MG63 (cell line): ENCODE results near the gene ALG12. TPM values are rescaled to one million over a fixed set of nuclear protein-coding genes. Genes with fewer than 3 reads are reported as not detected.
"Not testable (repeated sequence)": the region's sequence is repeated elsewhere in the genome, so short reads cannot be mapped to it uniquely, and the experiment has no call there.

Source experiments
- DNase-seq: peaks from one replicate; pipeline ENCODE4 v3.0.0-alpha.2; 2020
- H3K27me3 ChIP-seq: fragments of 250-450 bp; sonication (Bioruptor Pico); 2 replicates; pipeline ENCODE4 v1.5.1; 2020; ENCODE audit warnings: mild to moderate bottlenecking, moderate library complexity
- H3K36me3 ChIP-seq: fragments of 250-450 bp; sonication (Bioruptor Pico); 2 replicates; pipeline ENCODE4 v1.5.1; 2020; ENCODE audit warnings: mild to moderate bottlenecking, moderate library complexity
- H3K4me3 ChIP-seq: fragments of 250-450 bp; sonication (Bioruptor Pico); 2 replicates; pipeline ENCODE4 v1.5.1; 2020; ENCODE audit warnings: mild to moderate bottlenecking, moderate library complexity
- H3K9me3 ChIP-seq: fragments of 250-450 bp; sonication (Bioruptor Pico); 2 replicates; pipeline ENCODE4 v1.5.1; 2020; ENCODE audit warnings: mild to moderate bottlenecking, moderate library complexity
- total RNA-seq: library from RNA; depleted of rRNA; stranded (reverse); fragments of >200 nt; shearing (Covaris generic); gene quantifications from 2 replicates; pipeline ENCODE4 v1.2.3, GENCODE V29; 2014; ENCODE audit warnings: low replicate concordance; rRNA removed

ALG12 gene
- total RNA-seq, 1 experiment from 2014 or later: 14.1 TPM

DNA sequence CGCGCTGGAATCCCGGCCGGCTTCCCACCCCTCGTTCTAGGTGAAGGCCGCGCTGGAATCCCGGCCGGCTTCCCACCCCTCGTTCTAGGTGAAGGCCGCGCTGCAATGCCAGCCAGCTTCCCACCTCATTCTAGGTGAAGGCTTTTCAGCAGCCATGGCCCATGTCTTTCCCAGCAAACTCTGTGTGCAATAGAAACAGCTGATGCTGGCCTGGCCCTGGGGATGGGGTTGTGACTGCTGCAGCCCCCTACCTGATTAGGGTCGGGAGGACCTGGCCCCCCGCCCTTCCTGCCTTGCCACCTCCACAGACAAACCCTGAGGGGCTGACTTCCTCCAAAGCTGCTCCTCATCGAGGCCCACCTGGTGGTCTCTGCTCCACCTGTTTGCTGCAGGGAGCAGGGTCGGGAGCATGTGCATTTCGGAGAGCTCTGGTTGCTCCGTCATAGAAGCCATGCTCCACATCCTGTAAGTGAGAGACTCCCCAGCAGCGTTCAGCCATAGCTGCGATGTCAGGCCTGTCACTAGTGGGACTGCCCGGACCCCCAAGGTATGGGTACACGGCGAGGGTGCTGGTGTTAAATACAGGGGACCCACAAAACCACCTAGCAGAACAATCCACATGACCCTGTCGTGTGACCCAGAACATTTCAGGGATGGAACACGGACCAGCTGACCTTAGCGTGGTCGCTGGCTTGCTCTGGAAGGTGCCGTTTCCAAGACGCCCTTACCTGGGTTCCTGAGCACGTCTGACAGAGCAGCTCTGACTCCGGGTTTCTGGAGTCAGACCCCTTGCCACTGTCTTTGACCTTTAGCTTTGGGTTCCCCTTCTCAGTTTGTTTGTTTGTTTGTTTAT lies 61.2 kb downstream of the ALG12 start:
- Histone ChIP-seq H3K4me3 (no peak overlapping the region), H3K9me3 (no peaks in the 10 kb centered on the region), H3K27me3 (no peaks in the 10 kb centered on the region), H3K36me3 (0 out of 2 replicates have a peak, but pooled peaks cover 2% of the 10 kb centered on the region)
- DNase-seq: no peak

DNA sequence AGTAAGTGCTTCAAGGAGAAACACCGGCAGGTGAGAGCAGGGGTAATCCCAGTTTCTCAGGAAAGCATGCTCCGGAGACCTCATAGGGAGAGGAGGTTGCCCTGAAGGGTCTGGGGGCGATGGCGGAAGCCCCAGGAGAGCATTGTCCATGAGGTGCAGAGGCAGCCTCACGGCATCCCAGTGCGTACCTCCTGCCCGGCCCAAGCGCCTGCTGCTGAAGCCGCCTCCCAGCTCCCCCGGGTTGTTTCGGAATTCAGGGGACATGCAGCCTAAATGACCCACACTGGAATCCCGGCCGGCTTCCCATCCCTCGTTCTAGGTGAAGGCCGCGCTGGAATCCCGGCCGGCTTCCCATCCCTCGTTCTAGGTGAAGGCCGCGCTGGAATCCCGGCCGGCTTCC lies 61.9 kb downstream of the ALG12 start:
- Histone ChIP-seq H3K36me3 (0 out of 2 replicates have a peak, but pooled peaks cover 2% of the 10 kb centered on the region), H3K27me3 (no peaks in the 10 kb centered on the region), H3K4me3 (no peak overlapping the region), H3K9me3 (no peaks in the 10 kb centered on the region)
- DNase-seq: no peak

DNA sequence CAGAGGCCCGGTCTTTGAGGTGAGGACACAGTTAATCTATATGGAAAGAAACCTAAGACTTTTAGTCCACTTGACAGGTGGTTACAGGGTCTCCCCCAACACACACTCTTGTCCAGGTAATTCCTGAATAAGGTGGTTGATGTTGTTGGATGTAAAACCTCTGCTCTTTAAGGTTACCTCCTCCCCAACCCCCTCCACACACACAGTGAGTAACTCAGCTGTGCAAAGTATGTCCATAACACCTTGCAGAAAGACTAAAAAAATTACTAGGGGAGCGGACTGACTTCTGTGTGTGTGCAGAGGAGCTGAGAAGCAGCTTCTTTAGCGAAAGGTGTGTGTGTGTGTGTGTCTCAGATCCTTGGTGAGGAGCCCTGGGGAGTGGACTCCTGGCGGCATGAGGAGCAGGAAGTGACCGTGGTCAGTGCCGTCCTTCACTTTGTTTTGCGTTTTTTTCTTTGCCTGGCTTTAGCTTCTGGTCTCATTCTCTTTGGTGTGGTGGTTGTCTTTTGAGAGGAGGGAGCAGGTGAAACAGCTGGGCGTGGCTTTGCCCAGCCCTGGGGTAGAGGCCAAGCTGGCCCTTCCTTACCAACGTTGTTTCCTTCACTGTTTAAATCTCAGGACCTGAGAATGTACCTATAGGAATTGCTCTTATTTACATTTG lies 62.9 kb downstream of the ALG12 start:
- Histone ChIP-seq H3K9me3 (no peaks in the 10 kb centered on the region), H3K27me3 (no peaks in the 10 kb centered on the region), H3K36me3 (0 out of 2 replicates have a peak, but pooled peaks cover 2% of the 10 kb centered on the region), H3K4me3 (peak overlapping the region; percentile 66)
- DNase-seq: no peak

DNA sequence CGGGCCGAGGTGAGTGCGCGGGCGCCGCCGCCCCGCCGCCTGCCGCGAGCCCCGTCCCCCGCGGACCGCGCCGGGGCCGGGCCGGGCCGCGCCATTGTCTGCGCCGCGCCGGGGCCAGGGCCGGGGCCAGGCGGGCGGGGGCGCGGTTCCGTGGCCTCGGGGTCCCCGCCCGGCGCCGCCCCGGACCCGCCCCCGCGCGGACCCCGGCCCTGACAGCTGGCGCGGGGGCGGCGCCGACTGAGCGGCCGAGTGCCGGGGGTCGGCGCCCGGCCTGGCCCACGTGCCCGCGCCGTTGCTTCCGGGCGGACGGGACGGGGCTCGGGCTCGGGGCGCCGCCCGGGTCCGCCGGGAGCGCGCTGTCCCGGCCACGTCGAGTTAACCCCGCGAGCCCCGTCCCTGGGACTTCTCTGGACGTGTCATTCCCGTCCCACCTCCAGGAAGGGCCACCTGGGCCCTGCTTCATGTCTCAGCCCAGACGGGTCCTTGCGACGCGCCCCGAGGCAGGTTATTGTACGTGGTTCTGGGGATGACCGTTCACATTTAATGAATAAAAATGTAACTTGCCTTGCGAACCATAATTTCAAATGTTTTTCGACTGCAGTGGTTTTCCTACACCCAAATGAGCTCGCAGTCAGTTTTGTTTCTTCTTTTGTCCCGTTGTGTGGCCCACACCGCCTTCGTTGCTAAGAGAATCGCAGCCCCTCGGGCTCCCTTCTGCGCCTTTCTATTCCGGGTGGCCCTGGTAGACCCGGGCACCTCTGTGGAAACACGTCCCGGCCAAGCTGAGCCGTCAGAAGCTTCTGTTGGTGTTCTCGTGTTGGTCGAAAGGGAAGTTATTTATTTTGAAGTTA lies 64.0 kb downstream of the ALG12 start:
- Histone ChIP-seq H3K9me3 (no peaks in the 10 kb centered on the region), H3K36me3 (0 out of 2 replicates have a peak, but pooled peaks cover 2% of the 10 kb centered on the region), H3K27me3 (peaks cover 9% of the 10 kb centered on the region), H3K4me3 (peak overlapping the region; percentile 66)
- DNase-seq: peak; percentile 14

DNA sequence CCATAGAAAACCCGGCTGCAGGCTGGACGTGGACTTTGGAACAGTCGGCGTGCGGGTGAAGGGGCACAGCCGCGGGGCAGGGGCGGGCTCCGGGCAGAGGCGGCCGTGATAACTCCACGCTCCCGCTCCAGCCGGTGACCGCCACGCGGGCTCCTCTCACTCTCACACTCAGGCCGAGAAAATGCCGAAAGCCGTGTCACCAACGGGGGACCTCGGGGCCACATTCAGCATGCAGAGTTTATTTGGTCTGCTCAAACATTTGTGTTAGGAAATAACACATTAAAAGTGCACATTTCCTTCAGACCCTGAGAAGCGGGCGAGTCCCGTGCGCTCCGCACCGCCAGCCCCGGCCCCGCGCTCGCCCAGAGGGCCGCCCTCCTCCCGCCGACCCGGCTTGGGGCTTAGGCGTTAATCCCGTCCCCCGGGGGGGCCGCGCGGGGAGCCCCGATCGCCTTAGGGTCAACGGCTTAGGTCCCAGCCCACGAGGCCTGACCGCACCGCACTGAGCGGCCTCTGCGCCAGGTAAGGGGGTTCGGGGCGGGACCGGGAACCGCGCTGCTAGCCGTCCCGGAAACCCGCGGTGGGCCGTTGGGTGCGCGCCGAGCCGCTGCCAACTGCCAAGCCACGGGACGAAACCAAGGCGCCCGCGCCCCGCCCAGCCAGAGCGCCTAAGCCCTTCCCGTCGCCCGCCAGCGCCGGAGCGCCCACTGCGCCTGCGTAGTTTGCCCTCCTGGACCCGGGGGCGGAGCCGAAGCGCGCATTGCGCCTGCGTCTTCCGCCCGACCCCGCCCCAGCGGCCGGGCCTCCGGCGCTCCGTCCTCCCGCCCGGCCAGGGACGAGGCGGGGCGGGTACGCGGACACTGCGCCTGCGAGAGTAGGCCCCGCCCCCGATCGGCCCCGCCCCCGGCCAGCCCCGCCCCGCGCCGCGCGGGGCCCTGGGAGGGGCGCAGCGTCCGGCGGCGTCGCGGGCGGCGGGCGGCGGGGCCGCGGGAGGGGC lies 65.0 kb downstream of the ALG12 start, which contains the start of gene ZBED4:
Gene ZBED4, plus strand, starts transcription at position 947 of the 997 bp plus-strand sequence. CDS start 29,819 bp downstream, outside the sequence.
- Histone ChIP-seq H3K4me3 (peak within 1 kb of the TSS; percentile 80), H3K36me3 (0 out of 2 replicates have a peak, but pooled peaks cover 2% of the 10 kb centered on the region), H3K27me3 (peaks cover 19% of the 10 kb centered on the region), H3K9me3 (no peaks in the 10 kb centered on the region)
- DNase-seq: peak; percentile 94

DNA sequence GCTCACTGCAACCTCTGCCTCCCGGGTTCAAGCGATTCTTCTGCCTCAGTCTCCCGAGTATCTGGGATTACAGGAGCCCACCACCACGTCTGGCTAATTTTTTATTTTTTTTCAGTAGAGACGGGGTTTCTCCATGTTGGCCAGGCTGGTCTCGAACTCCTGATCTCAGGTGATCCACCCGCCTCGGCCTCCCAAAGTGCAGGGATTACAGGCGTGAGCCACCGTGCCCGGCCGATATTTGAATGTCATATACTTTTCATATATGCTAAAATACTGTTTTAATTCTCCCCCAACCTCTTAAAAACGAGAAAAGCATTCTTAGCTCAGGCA lies 65.7 kb downstream of the ALG12 start:
- not testable (repeated sequence) for H3K36me3 ChIP-seq, H3K9me3 ChIP-seq, DNase-seq
- Histone ChIP-seq H3K27me3 (peaks cover 26% of the 10 kb centered on the region), H3K4me3 (peak overlapping the region; percentile 80)

DNA sequence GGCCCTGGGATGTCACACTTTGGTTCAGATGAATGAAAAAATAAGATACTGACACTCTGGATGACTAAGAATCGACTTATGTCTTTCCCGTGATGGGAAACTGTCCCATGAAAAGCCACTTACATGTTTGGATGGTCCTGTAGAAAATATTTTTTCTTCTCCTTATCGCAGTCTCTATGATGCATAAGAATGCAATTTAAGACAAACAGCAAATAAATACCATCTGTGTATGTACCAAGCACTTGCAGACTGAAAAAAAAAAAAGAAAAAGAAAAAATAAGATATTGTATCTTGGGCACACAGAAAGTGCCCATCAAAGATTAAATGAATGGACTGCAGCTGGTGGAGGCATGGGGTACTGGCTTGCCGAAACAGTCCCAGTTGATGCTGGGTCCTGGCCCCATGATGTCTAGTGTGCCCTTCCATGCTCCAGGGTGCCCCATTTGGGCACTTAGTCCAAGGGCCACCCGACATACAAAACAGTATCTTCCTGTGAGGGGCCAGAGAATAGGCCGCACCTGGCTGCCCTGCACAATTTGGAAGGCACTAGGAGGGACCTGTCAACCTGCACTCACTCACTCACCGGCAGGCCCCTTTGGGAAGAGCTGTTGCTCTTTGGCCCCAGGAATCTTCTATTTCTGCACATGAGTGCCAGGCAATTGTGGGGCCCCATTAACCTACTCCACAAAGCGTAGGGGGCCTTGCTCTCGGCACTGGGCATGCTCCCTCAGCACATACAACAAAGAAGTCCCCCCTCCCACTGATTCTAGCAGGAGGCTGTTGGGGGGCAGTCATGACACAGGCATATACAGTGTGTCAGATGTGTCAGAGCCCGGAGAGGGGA lies 67.1 kb downstream of the ALG12 start:
- DNase-seq: no peak
- Histone ChIP-seq H3K9me3 (no peaks in the 10 kb centered on the region), H3K36me3 (no peaks in the 10 kb centered on the region)

More for the DNA sequence above, 67.1 kb downstream of the ALG12 start:
- H3K4me3 ChIP-seq: no peak overlapping the region
- H3K27me3 ChIP-seq: peaks cover 37% of the 10 kb centered on the region

Other genes with a start within 250 kb of the ALG12 start
- 17.3 and 18.0 TPM in 2 replicates for gene BRD1, start 90.6 kb downstream of the ALG12 start, total RNA-seq
- gene ZBED4, start 64.6 kb downstream of the ALG12 start, total RNA-seq: 5.8 and 9.4 TPM in 2 replicates
- 41.8 and 71.8 TPM in 2 replicates for gene CRELD2, start 196 bp upstream of the ALG12 start, total RNA-seq
- 29.3 and 37.1 TPM in 2 replicates for gene PIM3, start 42.3 kb upstream of the ALG12 start, total RNA-seq
- gene IL17REL, start 94.3 kb upstream of the ALG12 start, total RNA-seq: not detected in 2 replicates
- gene TTLL8, start 139.9 kb upstream of the ALG12 start, total RNA-seq: not detected in 2 replicates
- not detected in 2 replicates for gene MLC1, start 167.0 kb upstream of the ALG12 start, total RNA-seq
- not detected in 2 replicates for gene MOV10L1, start 171.6 kb upstream of the ALG12 start, total RNA-seq